GM18520 (cell line): ENCODE measurements around the gene CRYBB2.
"Not testable (repeated sequence)": the region's sequence is repeated elsewhere in the genome, so short reads cannot be mapped to it uniquely, and the experiment has no call there.

Experiments
- ATAC-seq: cut with Tn5 transposase; IDR thresholded peaks from one replicate; pipeline ENCODE4 v1.9.1; 2021; ENCODE audit not compliant: unreplicated experiment

The CRYBB2 gene

DNA sequence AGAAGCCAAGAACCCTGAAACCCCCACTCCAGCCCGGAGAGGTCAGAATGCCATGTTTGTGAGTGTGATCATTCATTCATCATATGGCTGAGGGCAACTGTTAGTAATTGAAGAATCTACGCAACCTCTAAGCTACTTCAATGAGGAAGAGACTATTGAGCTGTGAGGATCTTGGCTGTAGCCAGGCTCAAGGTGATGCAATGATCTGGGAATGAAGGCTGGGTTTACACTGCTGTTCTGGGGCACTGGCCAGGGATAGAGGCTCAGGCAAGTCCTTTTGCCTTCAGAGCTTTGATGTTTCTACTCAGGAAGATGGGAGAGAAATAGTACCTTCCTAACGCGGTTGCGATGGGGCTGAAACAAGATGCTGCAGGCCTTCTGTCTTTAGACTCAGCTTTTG lies 12.9 kb downstream of the CRYBB2 start:
- no peak for ATAC-seq

DNA sequence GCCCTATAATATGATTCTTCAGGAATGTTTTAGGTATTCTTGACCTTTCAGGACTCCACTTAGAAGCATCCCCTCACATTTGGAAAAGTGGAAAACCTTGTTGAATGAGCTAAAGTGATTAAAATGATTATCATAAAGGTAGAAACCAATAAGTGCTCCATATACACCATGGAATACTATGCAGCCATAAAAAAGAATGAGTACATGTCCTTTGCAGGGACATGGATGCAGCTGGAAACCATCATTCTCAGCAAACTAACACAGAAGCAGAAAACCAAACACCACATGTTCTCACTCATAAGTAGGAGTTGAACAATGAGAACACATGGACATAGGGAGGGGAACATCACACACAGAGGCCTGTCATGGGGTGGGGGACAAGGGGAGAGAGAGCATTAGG lies 14.3 kb downstream of the CRYBB2 start:
- not testable (repeated sequence) for ATAC-seq

- ATAC-seq = no peak
Observed at GRCh38 chr22:25235547-25236290, 16.3 kb downstream of the CRYBB2 start.

GRCh38 chr22:25236417-25236816 lies 17.0 kb downstream of the CRYBB2 start:
- ATAC-seq = no peak

GRCh38 chr22:25237503-25237902 lies 18.1 kb downstream of the CRYBB2 start:
- ATAC-seq = no peak

DNA sequence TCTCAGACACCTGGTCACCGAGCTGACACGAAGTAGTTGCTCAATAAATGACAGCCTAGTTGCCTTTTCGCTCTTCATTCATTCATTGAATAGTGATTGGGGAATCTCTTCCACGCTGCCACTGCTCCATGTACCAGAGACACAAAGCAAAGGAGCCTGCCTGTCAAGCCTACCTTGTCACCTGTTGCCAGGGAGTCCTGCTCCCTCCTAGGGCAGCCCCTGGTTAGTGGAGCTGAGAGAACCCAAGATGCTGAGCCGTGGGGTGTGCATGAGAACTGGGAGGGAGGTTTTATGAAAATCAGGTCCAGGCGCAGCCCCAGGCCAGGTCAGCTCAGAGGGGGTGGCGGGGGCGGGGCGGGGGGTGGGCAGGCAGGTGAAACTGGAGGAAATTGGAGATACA lies 18.6 kb downstream of the CRYBB2 start:
- not testable (repeated sequence) for ATAC-seq

- not testable (repeated sequence) for ATAC-seq
Observed at GRCh38 chr22:25255169-25255568, 35.7 kb downstream of the CRYBB2 start.

- ATAC-seq = not testable (repeated sequence)
Observed at GRCh38 chr22:25267567-25267966, 48.1 kb downstream of the CRYBB2 start.

DNA sequence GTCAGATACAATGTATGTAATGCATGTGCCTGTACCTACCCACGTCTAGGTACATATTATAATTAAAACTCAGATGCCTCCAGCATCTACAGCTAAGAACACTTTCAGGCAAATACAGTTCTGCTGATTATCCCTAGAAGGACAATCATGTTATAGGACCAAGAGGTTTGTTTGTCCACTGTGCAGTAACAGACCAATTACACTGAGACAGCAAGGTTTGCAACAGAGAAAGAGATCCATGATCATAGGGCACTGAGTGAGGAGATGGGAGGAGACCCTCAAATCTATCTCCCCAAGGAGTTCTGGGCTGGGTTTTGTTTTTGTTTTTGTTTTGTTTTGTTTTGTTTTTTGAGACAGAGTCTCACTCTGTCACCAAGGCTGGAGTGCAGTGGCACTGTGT lies 49.5 kb downstream of the CRYBB2 start:
- ATAC-seq = not testable (repeated sequence)

DNA sequence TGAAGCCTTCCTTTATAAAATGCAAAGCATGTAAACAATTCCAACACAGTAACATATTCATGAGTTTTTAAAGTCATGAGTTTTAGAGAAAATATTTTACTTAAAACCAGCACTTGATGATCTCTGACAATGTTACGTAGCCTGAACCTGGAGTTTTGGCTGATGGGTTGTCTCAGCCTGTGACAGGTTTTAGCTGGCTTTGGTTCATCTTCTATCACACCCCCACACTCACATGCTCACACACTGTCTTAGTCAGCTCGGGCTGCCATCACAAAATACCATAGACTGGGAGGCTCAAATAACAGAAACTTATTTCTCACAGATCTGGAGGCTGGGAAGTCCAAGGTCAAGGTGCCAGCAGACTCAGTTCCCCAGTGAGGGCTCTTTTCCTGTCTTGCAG lies 50.6 kb downstream of the CRYBB2 start:
- not testable (repeated sequence) for ATAC-seq

GRCh38 chr22:25273231-25273630 lies 53.8 kb downstream of the CRYBB2 start:
- not testable (repeated sequence) for ATAC-seq

DNA sequence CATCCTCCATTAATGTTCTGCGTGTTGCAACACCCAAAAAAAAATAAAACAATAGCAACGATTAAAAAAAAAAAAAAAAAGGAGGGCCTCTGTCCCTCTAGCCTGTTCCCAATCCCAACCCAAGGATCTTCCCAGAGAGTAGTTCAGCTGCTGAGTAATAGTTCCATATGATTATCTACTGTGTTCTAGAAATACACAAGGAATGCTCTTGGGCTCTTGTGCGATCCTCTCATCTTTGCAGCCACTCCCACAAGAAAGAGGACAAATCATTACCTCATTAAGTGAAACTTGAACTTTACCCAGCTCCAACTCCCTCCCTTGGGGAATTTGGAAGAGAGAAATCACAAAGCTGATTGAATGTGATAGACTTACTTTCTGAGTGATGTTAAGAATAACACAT lies 54.5 kb downstream of the CRYBB2 start:
- not testable (repeated sequence) for ATAC-seq

DNA sequence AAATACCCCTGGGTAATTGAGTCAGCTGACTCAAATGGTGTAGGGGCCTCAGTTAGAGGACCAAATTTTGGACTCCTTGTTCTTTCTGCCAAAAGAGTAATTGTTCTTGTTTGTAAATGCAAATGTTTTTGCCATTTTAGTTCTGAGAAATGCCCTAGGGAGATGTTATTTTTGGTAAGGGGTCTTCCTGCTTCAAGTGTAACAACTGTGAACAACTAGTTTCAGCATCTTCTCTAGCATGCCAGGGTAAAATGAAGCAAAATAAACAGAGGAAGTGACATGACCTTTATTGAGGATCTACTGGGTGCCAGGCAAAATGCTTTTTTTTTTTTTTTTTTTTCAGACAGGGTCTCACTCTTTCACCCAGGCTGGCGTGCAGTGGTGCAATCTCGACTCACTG lies 60.7 kb downstream of the CRYBB2 start:
- ATAC-seq = not testable (repeated sequence)
